GM10266 (cell line): ENCODE data around the gene SMAP2.
A peak's percentile ranks its signal among the peaks of the same experiment; 100 is the strongest.

ENCODE experiments used
- DNase-seq: peaks from one replicate; pipeline ENCODE4 v3.0.0; 2012; ENCODE audit errors: extremely low spot score
- TF ChIP-seq, protein P1 (sequence below): IDR thresholded peaks from 2 replicates; pipeline ENCODE4 v1.5.1; 2012; ENCODE audit warnings: mild to moderate bottlenecking, low read depth; ENCODE audit not compliant: control insufficient read depth, insufficient read depth; ENCODE audit errors: missing control alignments

SMAP2 gene

DNA sequence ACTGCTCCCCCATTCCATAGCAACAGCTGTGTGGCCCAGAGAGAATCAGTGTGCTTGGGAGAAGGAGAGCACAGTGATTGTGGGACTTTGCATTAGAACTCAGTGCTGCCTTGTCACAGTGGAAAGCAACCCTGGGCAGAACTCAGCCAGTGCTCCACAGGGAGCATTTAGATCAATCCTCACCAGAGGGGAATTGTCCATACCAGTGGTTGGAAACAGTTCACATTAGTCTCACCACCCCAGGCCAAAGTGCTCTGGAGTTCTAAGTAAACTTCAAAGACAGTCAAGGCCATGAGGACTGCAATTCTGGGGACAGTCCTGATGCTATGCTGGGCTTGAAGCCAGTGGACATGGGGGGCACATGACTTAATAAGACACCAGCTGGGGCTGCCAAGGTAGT lies 12.9 kb upstream of the SMAP2 start:
- no peak for DNase-seq
- TF ChIP-seq, protein P1, sequence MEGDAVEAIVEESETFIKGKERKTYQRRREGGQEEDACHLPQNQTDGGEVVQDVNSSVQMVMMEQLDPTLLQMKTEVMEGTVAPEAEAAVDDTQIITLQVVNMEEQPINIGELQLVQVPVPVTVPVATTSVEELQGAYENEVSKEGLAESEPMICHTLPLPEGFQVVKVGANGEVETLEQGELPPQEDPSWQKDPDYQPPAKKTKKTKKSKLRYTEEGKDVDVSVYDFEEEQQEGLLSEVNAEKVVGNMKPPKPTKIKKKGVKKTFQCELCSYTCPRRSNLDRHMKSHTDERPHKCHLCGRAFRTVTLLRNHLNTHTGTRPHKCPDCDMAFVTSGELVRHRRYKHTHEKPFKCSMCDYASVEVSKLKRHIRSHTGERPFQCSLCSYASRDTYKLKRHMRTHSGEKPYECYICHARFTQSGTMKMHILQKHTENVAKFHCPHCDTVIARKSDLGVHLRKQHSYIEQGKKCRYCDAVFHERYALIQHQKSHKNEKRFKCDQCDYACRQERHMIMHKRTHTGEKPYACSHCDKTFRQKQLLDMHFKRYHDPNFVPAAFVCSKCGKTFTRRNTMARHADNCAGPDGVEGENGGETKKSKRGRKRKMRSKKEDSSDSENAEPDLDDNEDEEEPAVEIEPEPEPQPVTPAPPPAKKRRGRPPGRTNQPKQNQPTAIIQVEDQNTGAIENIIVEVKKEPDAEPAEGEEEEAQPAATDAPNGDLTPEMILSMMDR, result no peak

DNA sequence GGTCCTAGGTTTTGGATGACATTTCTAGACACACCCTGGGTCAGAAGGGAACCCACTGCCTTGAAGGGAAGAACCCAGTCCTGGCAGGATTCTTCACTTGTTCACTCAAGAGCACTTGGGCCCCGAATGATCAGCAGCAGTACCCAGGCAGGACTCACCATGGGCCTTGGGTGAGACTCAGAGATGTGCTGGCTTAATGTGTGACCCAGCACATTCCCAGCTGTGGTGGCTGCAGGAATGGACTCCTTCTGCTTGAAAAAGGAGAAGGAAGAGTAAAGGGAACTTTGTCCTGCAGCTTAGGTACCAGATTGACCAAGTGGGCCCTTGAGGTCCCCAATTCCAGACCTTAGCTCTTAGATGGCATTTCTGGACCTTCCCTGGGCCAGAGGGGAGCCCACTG lies 12.3 kb upstream of the SMAP2 start:
- TF ChIP-seq, protein P1, result no peak
- no peak for DNase-seq

DNA sequence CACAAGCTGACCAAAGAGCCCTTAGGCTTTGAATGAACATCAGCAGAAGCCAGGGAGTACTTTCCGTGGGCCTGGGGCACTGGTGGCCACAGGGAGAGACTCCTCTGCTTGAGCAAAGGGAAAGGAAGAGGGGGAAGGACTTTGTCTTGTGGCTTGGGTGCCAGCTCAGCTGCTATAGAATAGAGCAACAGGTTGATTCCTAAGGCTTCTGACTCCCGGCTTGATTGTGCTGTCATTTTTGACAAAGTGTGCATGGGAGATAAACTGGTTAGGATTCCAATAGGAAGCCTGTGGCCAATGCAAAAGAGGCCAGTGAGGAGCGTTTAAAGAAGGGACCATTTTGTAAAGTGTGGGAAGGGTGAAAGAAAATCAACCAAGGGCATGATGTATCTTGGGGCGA lies 11.9 kb upstream of the SMAP2 start:
- no peak for DNase-seq
- TF ChIP-seq, protein P1, result no peak

DNA sequence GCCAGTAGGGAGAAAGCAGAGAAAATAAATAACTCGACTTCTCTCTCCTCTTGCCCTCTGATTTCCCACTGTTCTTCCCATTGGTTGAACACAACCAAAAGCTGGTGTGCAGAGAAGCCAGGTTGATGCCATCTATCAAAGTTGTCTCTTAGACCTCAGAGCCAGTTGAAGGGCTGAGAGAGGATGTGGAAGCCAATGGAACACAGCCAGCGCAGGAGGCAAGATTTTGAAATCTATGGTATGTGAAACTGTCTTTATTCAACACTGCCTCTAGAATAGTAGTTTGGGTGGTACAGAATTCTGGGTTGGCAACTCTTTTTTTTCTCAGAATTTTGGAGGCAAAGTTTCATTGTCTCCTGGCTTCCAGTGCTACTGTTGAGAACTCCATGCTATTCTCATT lies 11.3 kb upstream of the SMAP2 start:
- TF ChIP-seq, protein P1, result no peak
- no peak for DNase-seq

DNA sequence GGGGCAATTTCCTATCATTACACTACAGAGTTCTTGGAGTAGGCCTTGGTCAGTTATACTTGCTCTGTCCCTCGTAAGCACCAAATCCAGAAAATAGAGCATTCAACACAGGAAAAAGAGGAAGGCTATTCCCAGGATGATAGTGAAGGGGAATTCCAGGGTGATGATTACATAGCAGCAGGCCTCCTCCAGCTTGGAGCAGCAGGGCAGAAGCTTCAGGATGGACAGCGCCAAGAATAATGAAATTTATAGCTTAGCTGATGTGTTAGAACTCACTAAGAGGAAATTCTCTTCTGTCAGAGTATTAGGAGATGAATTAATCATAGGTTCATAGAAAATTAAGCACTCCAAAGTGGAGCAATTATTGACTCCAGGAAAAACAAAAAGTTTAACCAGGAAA lies 10.8 kb upstream of the SMAP2 start:
- TF ChIP-seq, protein P1, result no peak
- no peak for DNase-seq

DNA sequence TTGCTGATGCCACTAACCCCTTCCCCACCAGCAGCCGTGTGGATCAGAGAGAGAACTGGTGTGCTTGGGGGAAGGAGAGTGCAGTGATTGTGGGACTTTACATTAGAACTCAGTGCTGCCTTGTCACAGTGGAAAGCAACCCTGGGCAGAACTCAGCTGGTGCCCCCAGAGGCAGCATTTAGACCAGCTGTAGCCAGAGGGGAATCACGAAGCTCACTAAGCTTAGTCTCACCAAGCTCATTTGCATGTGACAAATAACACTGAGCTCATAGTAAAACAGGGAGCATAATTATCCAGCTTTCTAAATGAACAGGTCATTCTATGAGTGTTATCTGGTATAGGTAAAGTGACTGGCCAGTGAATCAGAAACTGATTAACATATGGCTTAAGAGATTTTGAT lies 9.8 kb upstream of the SMAP2 start:
- TF ChIP-seq, protein P1, result peak; percentile 28
- peak; percentile 51 for DNase-seq

DNA sequence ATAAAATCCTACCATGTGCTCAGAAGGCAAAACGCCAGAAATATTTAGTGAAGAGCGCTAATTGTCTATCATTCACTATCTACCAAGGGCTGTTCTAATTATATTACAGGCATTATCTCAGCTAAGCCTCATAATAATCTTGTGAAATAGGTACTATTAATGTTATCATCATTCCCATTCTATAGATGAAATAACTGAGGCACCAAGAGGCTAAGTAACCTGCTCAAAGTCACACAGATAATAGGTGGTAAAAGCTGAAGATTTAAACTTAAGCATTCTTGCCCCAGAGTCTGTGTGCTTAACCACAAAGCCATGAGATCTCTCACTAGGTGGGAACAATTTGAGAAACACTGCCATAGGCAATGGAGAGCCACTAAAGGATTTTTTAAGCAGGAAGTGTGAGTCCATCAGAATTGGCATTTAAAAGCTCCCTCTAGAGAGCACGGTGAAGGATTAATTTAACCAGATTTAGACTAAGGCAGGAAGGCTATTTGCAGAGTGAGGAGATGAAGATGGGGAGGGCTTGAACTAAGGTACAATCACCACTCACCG lies 1.7 kb upstream of the SMAP2 start:
- DNase-seq, result no peak
- TF ChIP-seq, protein P1, result no peak
